Tibial nerve (tissue), 4 donors: ENCODE data around the gene GGA1.

Experiments used
- CTCF ChIP-seq, 5 experiments: fragments of 200-600 bp in 3 of 5; fragments of 450-650 bp in 2 of 5; sonication (generic) in 3 of 5; IDR thresholded peaks; one replicate each; pipeline ENCODE4 v1.5.1; 2016 to 2019; ENCODE audit warnings: antibody characterized with exemption in 5 of 5, mild to moderate bottlenecking in 3 of 5, moderate library complexity in 2 of 5
- EP300 ChIP-seq, 2 donors: sonication (generic); formaldehyde crosslinking; IDR thresholded peaks; one replicate each; pipeline ENCODE4 v1.6.1; 2017; ENCODE audit warnings: antibody characterized with exemption in 2 of 2, mild to moderate bottlenecking in 1 of 2
- POLR2A ChIP-seq, 2 donors: fragments of 450-650 bp; IDR thresholded peaks; one replicate each; pipeline ENCODE4 v1.6.1; 2017; ENCODE audit warnings: antibody characterized with exemption in 2 of 2, mild to moderate bottlenecking in 2 of 2, moderate library complexity in 2 of 2

DNA sequence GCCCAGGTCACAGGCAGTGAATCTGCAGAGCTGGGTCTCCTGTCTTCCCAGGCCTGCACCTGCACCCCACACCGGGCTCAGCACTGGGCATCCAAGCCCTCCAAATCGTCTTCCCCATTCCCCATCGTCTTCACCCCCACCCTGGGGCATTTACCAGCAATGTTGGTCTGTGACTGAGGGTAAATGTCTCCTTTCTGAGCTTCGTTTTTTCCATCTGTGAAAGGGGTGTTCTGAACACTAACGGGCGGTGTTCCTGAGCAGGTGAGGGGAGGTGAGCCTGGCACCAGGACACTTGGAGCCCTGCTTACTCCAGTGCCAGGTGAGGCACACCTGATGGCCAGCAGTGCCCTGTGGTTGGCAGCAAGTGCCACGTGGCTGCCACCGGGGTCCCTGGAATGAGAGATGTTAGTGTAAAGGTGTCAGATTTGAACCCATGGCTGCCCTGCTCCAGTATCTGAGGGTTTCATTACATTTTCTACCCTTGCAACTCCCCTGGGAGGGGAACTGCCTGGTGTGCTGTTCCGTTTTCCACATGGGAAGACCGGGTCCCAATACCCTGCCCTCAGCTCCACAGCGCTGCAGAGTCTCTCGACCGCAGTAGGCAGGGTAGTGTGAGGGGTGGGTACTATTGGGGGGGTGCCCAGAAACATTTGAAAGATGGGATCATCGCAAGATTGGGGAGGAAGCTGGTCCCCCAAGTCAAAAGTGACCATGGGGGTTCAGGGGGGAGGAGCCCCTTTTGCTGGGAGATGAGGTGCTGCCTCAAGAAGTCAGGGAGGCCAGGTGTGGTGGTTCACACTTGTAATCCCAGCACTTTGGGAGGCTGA, 46.4 kb upstream of the GGA1 start:
- TF ChIP-seq CTCF (IDR thresholded peaks at IDR 0.05), result no peak
- no peak for TF ChIP-seq EP300 (IDR thresholded peaks at IDR 0.05)
- TF ChIP-seq POLR2A (IDR thresholded peaks at IDR 0.05), result no peak
